COLO668 (cell line): ENCODE results near the gene ZBTB11.
"Not testable (repeated sequence)": the region's sequence is repeated elsewhere in the genome, so short reads cannot be mapped to it uniquely, and the experiment has no call there.

ENCODE experiments used
- DNase-seq: peaks from one replicate; lab custom pipeline; 2025; ENCODE audit not compliant: unreplicated experiment; lab: John Stamatoyannopoulos, UW

ZBTB11 gene

GRCh38 chr3:101643861-101644613 is 32.9 kb downstream of the ZBTB11 start:
- no peak for DNase-seq

- DNase-seq: no peak
Observed at GRCh38 chr3:101643009-101643844, 33.7 kb downstream of the ZBTB11 start.

GRCh38 chr3:101642441-101642840 is 34.5 kb downstream of the ZBTB11 start:
- DNase-seq: no peak

- not testable (repeated sequence) for DNase-seq
Observed at GRCh38 chr3:101641397-101642115, 35.4 kb downstream of the ZBTB11 start.

- DNase-seq: no peak
Observed at GRCh38 chr3:101640256-101640655, 36.7 kb downstream of the ZBTB11 start.

GRCh38 chr3:101639280-101639963 is 37.5 kb downstream of the ZBTB11 start:
- DNase-seq: no peak

- DNase-seq: no peak
Observed at GRCh38 chr3:101638261-101638745, 38.6 kb downstream of the ZBTB11 start.

- no peak for DNase-seq
Observed at GRCh38 chr3:101637451-101637850, 39.5 kb downstream of the ZBTB11 start.

GRCh38 chr3:101635954-101636798 is 40.8 kb downstream of the ZBTB11 start:
- DNase-seq: peak; percentile 29

GRCh38 chr3:101635345-101635744 is 41.6 kb downstream of the ZBTB11 start:
- DNase-seq: no peak

- no peak for DNase-seq
Observed at GRCh38 chr3:101634591-101635196, 42.2 kb downstream of the ZBTB11 start.

- DNase-seq: no peak
Observed at GRCh38 chr3:101633186-101633585, 43.7 kb downstream of the ZBTB11 start.

- DNase-seq: no peak
Observed at GRCh38 chr3:101632586-101632985, 44.3 kb downstream of the ZBTB11 start.

GRCh38 chr3:101631959-101632358 is 45.0 kb downstream of the ZBTB11 start:
- DNase-seq: not testable (repeated sequence)

- no peak for DNase-seq
Observed at GRCh38 chr3:101631098-101631796, 45.7 kb downstream of the ZBTB11 start.

GRCh38 chr3:101629219-101629618 is 47.7 kb downstream of the ZBTB11 start:
- DNase-seq: no peak

GRCh38 chr3:101625879-101626278 is 51.1 kb downstream of the ZBTB11 start:
- no peak for DNase-seq

GRCh38 chr3:101624857-101625256 is 52.1 kb downstream of the ZBTB11 start:
- DNase-seq: no peak

- DNase-seq: no peak
Observed at GRCh38 chr3:101623656-101624055, 53.3 kb downstream of the ZBTB11 start.
